ENCODE results near the gene DDX43. TPM values are rescaled to one million over a fixed set of nuclear protein-coding genes. Genes with fewer than 3 reads are reported as not detected.

The DDX43 gene
- total RNA-seq, 4 donors from 2014 or later = 1.1 TPM; not detected in 3

DNA sequence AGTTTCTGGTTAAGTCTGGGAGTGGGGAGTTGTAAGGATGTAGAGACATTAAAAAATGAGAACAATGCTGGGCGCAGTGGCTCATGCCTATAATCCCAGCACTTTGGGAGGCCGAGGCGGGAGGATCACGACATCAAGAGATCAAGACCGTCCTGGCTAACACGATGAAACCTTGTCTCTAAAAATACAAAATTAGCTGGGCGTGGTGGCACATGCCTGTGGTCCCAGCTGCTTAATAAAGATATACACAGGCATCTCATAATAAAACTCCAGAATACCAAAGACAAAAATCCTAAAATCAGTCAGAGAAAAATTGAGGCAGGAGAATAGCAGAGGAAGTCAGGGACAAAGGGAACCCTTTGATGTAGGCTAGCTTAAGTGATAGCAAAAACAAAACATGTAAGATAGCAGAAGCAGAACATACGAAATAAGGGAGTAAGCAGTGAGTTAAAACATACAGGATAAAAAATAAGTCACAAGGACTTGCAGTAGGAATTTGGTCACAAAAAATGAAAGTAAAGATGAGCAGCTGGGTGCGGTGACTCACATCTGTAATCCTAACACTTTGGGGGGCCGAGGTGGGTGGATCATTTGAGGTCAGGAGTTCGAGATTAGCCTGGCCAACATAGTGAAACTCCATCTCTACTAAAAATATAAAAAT, 23.6 kb downstream of the DDX43 start:
- Histone ChIP-seq H3K27me3 (no peaks in the 10 kb centered on the region), H3K9me3 (no peaks in the 10 kb centered on the region), H3K27ac (no peak overlapping the region), H3K36me3 (no peaks in the 10 kb centered on the region), H3K4me1 (no peaks in the 10 kb centered on the region), H3K4me3 (no peak overlapping the region)
- intact Hi-C loops (cut with DNase I; ENCODE audit: low total_unique reads) = no loop called here
- TF ChIP-seq CTCF (IDR thresholded peaks at IDR 0.05 in 4 of 5, conservative IDR thresholded peaks at IDR 0.05 in 1 of 5) (no peak), POLR2A (IDR thresholded peaks at IDR 0.05) (no peak)
- in situ Hi-C loops (cut with MboI; ENCODE audit: low sequenced_read_pairs in 4 of 4) = no loop called here
- ATAC-seq (no peak), DNase-seq (no peak)

DNA sequence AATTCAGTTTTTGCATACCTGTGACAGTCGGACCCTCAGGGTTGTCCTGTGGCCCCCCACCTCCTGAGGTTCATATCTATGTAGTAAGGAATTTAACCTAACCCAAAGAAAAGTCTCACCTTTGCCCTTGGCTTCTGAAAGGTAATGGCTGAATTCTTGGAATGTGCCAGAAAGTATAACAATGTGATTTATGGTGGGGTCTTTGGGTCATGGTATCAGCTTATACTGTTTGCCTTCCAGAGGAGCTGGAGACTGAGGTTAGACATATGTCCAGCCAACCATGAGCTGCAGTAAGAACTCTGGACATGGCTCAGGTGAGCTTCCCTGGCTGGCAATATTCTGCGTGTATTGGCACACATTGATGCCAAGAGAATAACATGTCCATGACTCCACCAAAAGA, 26.9 kb downstream of the DDX43 start:
- no peaks in the 10 kb centered on the region for H3K36me3 ChIP-seq
- DNase-seq (no peak), ATAC-seq (no peak)
- intact Hi-C loops (cut with DNase I; ENCODE audit: low total_unique reads) = no loop called here
- in situ Hi-C loops (cut with MboI; ENCODE audit: low sequenced_read_pairs in 4 of 4) = no loop called here
- no peaks in the 10 kb centered on the region for H3K9me3 ChIP-seq
- no peak overlapping the region for H3K27ac ChIP-seq
- H3K4me3 ChIP-seq = no peak overlapping the region
- no peaks in the 10 kb centered on the region for H3K27me3 ChIP-seq
- no peaks in the 10 kb centered on the region for H3K4me1 ChIP-seq
- no peak for TF ChIP-seq POLR2A (IDR thresholded peaks at IDR 0.05)
- TF ChIP-seq CTCF (IDR thresholded peaks at IDR 0.05 in 4 of 5, conservative IDR thresholded peaks at IDR 0.05 in 1 of 5) = no peak

GRCh38 chr6:73435236-73435635, 40.6 kb downstream of the DDX43 start:
- intact Hi-C loops (cut with DNase I; ENCODE audit: low total_unique reads) (no loop called here), in situ Hi-C loops (cut with MboI; ENCODE audit: low sequenced_read_pairs in 4 of 4) (no loop called here)
- no peak for DNase-seq
- Histone ChIP-seq H3K4me3 (no peak overlapping the region), H3K27ac (no peak overlapping the region), H3K36me3 (no peaks in the 10 kb centered on the region), H3K27me3 (no peaks in the 10 kb centered on the region), H3K9me3 (no peaks in the 10 kb centered on the region), H3K4me1 (no peaks in the 10 kb centered on the region)
- no peak for ATAC-seq
- TF ChIP-seq POLR2A (IDR thresholded peaks at IDR 0.05) = no peak
- TF ChIP-seq CTCF (IDR thresholded peaks at IDR 0.05 in 4 of 5, conservative IDR thresholded peaks at IDR 0.05 in 1 of 5) = no peak

- intact Hi-C loops (cut with DNase I; ENCODE audit: low total_unique reads) = no loop called here
- no peak overlapping the region for H3K27ac ChIP-seq
- no peak for DNase-seq
- in situ Hi-C loops (cut with MboI; ENCODE audit: low sequenced_read_pairs in 4 of 4) = no loop called here
- ATAC-seq = no peak
- peaks cover 0 to under 1% (median 0%) of the 10 kb centered on the region in 3 donors for H3K27me3 ChIP-seq
- H3K9me3 ChIP-seq = no peaks in the 10 kb centered on the region
- no peaks in the 10 kb centered on the region for H3K36me3 ChIP-seq
- H3K4me3 ChIP-seq = no peak overlapping the region
- TF ChIP-seq CTCF (IDR thresholded peaks at IDR 0.05 in 4 of 5, conservative IDR thresholded peaks at IDR 0.05 in 1 of 5) (no peak), POLR2A (IDR thresholded peaks at IDR 0.05) (no peak)
- H3K4me1 ChIP-seq = no peaks in the 10 kb centered on the region
Observed at GRCh38 chr6:73443555-73443954, 48.9 kb downstream of the DDX43 start.

All from gastrocnemius medialis (tissue), 4 donors.